HG03095 (cell line): ENCODE data around the gene MAPT.
"Not testable (repeated sequence)": the region's sequence is repeated elsewhere in the genome, so short reads cannot be mapped to it uniquely, and the experiment has no call there.

Source experiments
- ATAC-seq: cut with Tn5 transposase; IDR thresholded peaks from one replicate; pipeline ENCODE4 v1.9.1; 2021; ENCODE audit warnings: moderate library complexity; ENCODE audit not compliant: unreplicated experiment

Gene MAPT

GRCh38 chr17:45861165-45861564 lies 33.2 kb upstream of the MAPT start:
- no peak for ATAC-seq

GRCh38 chr17:45862127-45862526 lies 32.2 kb upstream of the MAPT start:
- not testable (repeated sequence) for ATAC-seq

- ATAC-seq = no peak
Measured at GRCh38 chr17:45863857-45864654, 30.3 kb upstream of the MAPT start.

- no peak for ATAC-seq
Measured at GRCh38 chr17:45867171-45867570, 27.2 kb upstream of the MAPT start.

GRCh38 chr17:45867702-45868101 lies 26.7 kb upstream of the MAPT start:
- no peak for ATAC-seq

- no peak for ATAC-seq
Measured at GRCh38 chr17:45868276-45868675, 26.1 kb upstream of the MAPT start.

- no peak for ATAC-seq
Measured at GRCh38 chr17:45869676-45870341, 24.5 kb upstream of the MAPT start.

GRCh38 chr17:45870342-45870974 lies 23.9 kb upstream of the MAPT start:
- ATAC-seq = no peak

- no peak for ATAC-seq
Measured at GRCh38 chr17:45871718-45872117, 22.6 kb upstream of the MAPT start.

GRCh38 chr17:45873728-45874127 lies 20.6 kb upstream of the MAPT start:
- ATAC-seq = no peak

- no peak for ATAC-seq
Measured at GRCh38 chr17:45874151-45874550, 20.2 kb upstream of the MAPT start.

- ATAC-seq = no peak
Measured at GRCh38 chr17:45876539-45876938, 17.8 kb upstream of the MAPT start.

- ATAC-seq = no peak
Measured at GRCh38 chr17:45877467-45877866, 16.9 kb upstream of the MAPT start.

GRCh38 chr17:45883063-45883462 lies 11.3 kb upstream of the MAPT start:
- no peak for ATAC-seq

GRCh38 chr17:45886852-45887251 lies 7.5 kb upstream of the MAPT start:
- no peak for ATAC-seq

GRCh38 chr17:45888392-45888791 lies 6.0 kb upstream of the MAPT start:
- ATAC-seq = no peak

- ATAC-seq = no peak
Measured at GRCh38 chr17:45889579-45889978, 4.8 kb upstream of the MAPT start.

- ATAC-seq = no peak
Measured at GRCh38 chr17:45893725-45894021, 681 bp upstream of the MAPT start.

- no peak for ATAC-seq
Measured at GRCh38 chr17:45895304-45895968, 1.1 kb downstream of the MAPT start.

- ATAC-seq = no peak
Measured at GRCh38 chr17:45895969-45896785, 1.8 kb downstream of the MAPT start.
